Breast epithelium (tissue), 4 donors: ENCODE data around the gene CEP68. TPM values are rescaled to one million over a fixed set of nuclear protein-coding genes. Genes with fewer than 3 reads are reported as not detected.

Source experiments
- DNase-seq, 2 donors: peaks; one replicate each; pipeline ENCODE4 v3.0.0-alpha.2; 2019; ENCODE audit warnings: low spot score in 2 of 2
- H3K27ac ChIP-seq, 2 donors: fragments of 200-600 bp; sonication (generic) in 1 of 2; one replicate each; pipeline ENCODE4 v1.5.1; 2016 to 2019; ENCODE audit warnings: mild to moderate bottlenecking in 1 of 2
- H3K27me3 ChIP-seq, 2 donors: fragments of 200-600 bp; sonication (generic) in 1 of 2; one replicate each; pipeline versions ENCODE4 v1.5.1 to v1.6.0; 2017 to 2019; ENCODE audit warnings: control low read depth in 1 of 2, mild to moderate bottlenecking in 1 of 2
- H3K36me3 ChIP-seq: fragments of 200-600 bp; one replicate; pipeline ENCODE4 v1.5.1; 2019
- H3K4me1 ChIP-seq, 2 donors: fragments of 200-600 bp; sonication (generic); one replicate each; pipeline ENCODE4 v1.5.1; 2016 to 2019; ENCODE audit warnings: control low read depth in 1 of 2
- H3K4me3 ChIP-seq, 3 donors: fragments of 200-600 bp; sonication (generic); 1 replicate in 2 of 3; 2 replicates in 1 of 3; pipeline ENCODE4 v1.5.1; 2016 to 2019; ENCODE audit warnings: mild to moderate bottlenecking in 3 of 3, moderate library complexity in 2 of 3
- H3K9me3 ChIP-seq, 2 donors: fragments of 200-600 bp; sonication (generic) in 1 of 2; one replicate each; pipeline ENCODE4 v1.5.1; 2016 to 2019; ENCODE audit warnings: control low read depth in 1 of 2
- POLR2A ChIP-seq: fragments of 450-650 bp; IDR thresholded peaks from one replicate; pipeline ENCODE4 v1.6.1; 2016; ENCODE audit warnings: antibody characterized with exemption, mild to moderate bottlenecking, moderate library complexity
- POLR2AphosphoS5 ChIP-seq, 3 donors: sonication (generic); formaldehyde crosslinking; IDR thresholded peaks; one replicate each; pipeline ENCODE4 v1.6.1; 2017; ENCODE audit warnings: antibody characterized with exemption in 3 of 3
- intact Hi-C: fragments of 100-400 bp; cut with DNase I; formaldehyde crosslinking; loops from one replicate; pipeline ENCODE4 v1.15.1; 2023; ENCODE audit warnings: low total_unique reads
- total RNA-seq, 3 donors: library from RNA; depleted of rRNA; stranded (reverse); fragments of >200 nt; gene quantifications; one replicate each; pipeline ENCODE4 v1.1.0, GENCODE V29; 2016
- TF ChIP-seq, protein P1 (sequence below), 3 donors: fragments of 450-650 bp; IDR thresholded peaks; one replicate each; pipeline ENCODE4 v1.5.1; 2016 to 2017; ENCODE audit warnings: antibody characterized with exemption in 3 of 3, mild to moderate bottlenecking in 3 of 3, moderate library complexity in 3 of 3

CEP68 gene
- total RNA-seq, 3 donors from 2014 or later, result 23.3 to 32.2 (median 25.0) TPM

DNA sequence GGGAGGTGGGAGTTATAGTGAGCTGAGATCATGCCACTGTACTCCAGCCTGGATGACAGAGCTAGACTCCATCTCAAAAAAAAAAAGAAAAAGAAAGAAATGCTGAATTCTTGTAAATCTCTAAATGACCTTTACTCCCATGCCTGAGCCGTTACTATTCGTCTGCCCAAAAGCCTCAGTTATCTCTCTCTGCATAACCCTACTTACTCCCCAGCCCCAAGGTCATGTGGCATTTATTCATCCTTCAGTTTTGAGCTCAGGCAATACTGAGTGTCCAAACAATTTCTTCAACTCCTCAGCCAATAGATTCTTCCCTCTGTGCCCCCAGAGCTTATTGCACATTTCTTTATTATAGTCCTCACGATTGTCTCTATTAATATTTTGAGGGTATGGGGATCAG, 44.9 kb downstream of the CEP68 start:
- intact Hi-C loops, result no loop called here

GRCh38 chr2:65103013-65103715, 46.9 kb downstream of the CEP68 start:
- H3K9me3 ChIP-seq, result no peaks in the 10 kb centered on the region
- H3K36me3 ChIP-seq, result no peaks in the 10 kb centered on the region
- H3K27me3 ChIP-seq, result no peaks in the 10 kb centered on the region
- H3K4me1 ChIP-seq, result no peaks in the 10 kb centered on the region
- TF ChIP-seq, protein P1, sequence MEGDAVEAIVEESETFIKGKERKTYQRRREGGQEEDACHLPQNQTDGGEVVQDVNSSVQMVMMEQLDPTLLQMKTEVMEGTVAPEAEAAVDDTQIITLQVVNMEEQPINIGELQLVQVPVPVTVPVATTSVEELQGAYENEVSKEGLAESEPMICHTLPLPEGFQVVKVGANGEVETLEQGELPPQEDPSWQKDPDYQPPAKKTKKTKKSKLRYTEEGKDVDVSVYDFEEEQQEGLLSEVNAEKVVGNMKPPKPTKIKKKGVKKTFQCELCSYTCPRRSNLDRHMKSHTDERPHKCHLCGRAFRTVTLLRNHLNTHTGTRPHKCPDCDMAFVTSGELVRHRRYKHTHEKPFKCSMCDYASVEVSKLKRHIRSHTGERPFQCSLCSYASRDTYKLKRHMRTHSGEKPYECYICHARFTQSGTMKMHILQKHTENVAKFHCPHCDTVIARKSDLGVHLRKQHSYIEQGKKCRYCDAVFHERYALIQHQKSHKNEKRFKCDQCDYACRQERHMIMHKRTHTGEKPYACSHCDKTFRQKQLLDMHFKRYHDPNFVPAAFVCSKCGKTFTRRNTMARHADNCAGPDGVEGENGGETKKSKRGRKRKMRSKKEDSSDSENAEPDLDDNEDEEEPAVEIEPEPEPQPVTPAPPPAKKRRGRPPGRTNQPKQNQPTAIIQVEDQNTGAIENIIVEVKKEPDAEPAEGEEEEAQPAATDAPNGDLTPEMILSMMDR (IDR thresholded peaks at IDR 0.05), result no peak
- TF ChIP-seq POLR2A, result no peak
- TF ChIP-seq POLR2AphosphoS5 (IDR thresholded peaks at IDR 0.05), result peak in 1 of 3 donors; percentile 23
- H3K27ac ChIP-seq, result no peak overlapping the region
- DNase-seq, result no peak
- intact Hi-C loops, result no loop called here
- no peak overlapping the region for H3K4me3 ChIP-seq

More for the DNA sequence above, 44.9 kb downstream of the CEP68 start:
- Histone ChIP-seq H3K27ac (no peak overlapping the region), H3K9me3 (no peaks in the 10 kb centered on the region), H3K4me1 (no peaks in the 10 kb centered on the region), H3K4me3 (no peak overlapping the region), H3K27me3 (no peaks in the 10 kb centered on the region), H3K36me3 (no peaks in the 10 kb centered on the region)
- no peak for DNase-seq
- TF ChIP-seq, protein P1 (IDR thresholded peaks at IDR 0.05), result no peak
- TF ChIP-seq POLR2A (no peak), POLR2AphosphoS5 (IDR thresholded peaks at IDR 0.05) (no peak)

- no peak for DNase-seq
- H3K9me3 ChIP-seq, result no peaks in the 10 kb centered on the region
- TF ChIP-seq POLR2AphosphoS5 (IDR thresholded peaks at IDR 0.05), result no peak
- TF ChIP-seq POLR2A, result no peak
- H3K27ac ChIP-seq, result no peak overlapping the region
- no peaks in the 10 kb centered on the region for H3K36me3 ChIP-seq
- intact Hi-C loops, result no loop called here
- no peak overlapping the region for H3K4me3 ChIP-seq
- no peaks in the 10 kb centered on the region for H3K27me3 ChIP-seq
- no peaks in the 10 kb centered on the region for H3K4me1 ChIP-seq
Measured at GRCh38 chr2:65107530-65107929, 51.3 kb downstream of the CEP68 start.

- no peaks in the 10 kb centered on the region for H3K36me3 ChIP-seq
- no peak overlapping the region for H3K27ac ChIP-seq
- no peaks in the 10 kb centered on the region for H3K27me3 ChIP-seq
- no peak for DNase-seq
- intact Hi-C loops, result no loop called here
- H3K4me3 ChIP-seq, result no peak overlapping the region
- H3K4me1 ChIP-seq, result no peaks in the 10 kb centered on the region
- no peaks in the 10 kb centered on the region for H3K9me3 ChIP-seq
- TF ChIP-seq, protein P1 (IDR thresholded peaks at IDR 0.05), result no peak
- TF ChIP-seq POLR2AphosphoS5 (IDR thresholded peaks at IDR 0.05), result no peak
- TF ChIP-seq POLR2A, result no peak
Measured at GRCh38 chr2:65108780-65109179, 52.6 kb downstream of the CEP68 start.

- H3K4me1 ChIP-seq, result no peaks in the 10 kb centered on the region
- H3K4me3 ChIP-seq, result no peak overlapping the region
- no peaks in the 10 kb centered on the region for H3K27me3 ChIP-seq
- DNase-seq, result no peak
- intact Hi-C loops, result no loop called here
- TF ChIP-seq POLR2A (no peak), POLR2AphosphoS5 (IDR thresholded peaks at IDR 0.05) (no peak)
- TF ChIP-seq, protein P1 (IDR thresholded peaks at IDR 0.05), result no peak
- no peak overlapping the region for H3K27ac ChIP-seq
- no peaks in the 10 kb centered on the region for H3K9me3 ChIP-seq
- H3K36me3 ChIP-seq, result no peaks in the 10 kb centered on the region
Measured at GRCh38 chr2:65112633-65113032, 56.4 kb downstream of the CEP68 start.
